ENCODE measurements around the gene DMRT1. TPM values are rescaled to one million over a fixed set of nuclear protein-coding genes. Genes with fewer than 3 reads are reported as not detected.

DMRT1 gene
- total and polyA plus RNA-seq, 9 of the 15 experiments (the other 6 are each of a cell fraction or from before 2014, with no cell fraction given): not detected

DNA sequence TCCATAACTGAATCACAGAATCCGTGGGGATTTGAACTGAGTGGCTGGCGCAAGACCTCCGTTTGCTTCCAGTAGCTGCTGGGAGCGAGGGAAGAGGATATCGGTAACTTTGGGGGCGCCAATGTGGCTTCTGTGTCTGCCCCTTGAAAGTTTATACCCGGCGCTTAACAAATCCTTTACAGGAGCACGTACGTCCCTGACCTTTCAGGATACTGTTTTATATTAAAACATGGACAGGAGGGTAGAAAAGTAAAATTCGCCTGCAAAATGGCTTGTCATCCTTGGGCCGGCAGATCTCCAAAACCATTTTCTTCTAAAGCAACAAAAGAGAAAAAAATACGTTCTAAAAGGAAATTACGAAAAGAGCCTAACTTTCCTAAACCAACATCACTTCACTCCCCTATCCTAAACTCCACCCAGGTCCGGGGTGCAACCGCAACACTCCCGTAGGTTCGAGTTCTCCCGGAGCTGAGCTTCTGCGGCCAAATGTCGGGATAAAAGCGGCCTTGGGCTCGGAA is 134.3 kb downstream of the DMRT1 start:
- no peak overlapping the region for H3K9ac ChIP-seq (ENCODE audit: insufficient read depth in 1 of 2, low read depth in 2 of 2, low read length in 2 of 2)
- no peaks in the 10 kb centered on the region for H3K79me2 ChIP-seq (ENCODE audit: control insufficient read depth, insufficient read depth, low read length)
- H3K27ac ChIP-seq (ENCODE audit: extremely low read depth, low read depth, low read length): no peak overlapping the region
- POLR2A ChIA-PET: no interaction called here
- no peak overlapping the region for H2AFZ ChIP-seq (ENCODE audit: low read depth, low read length)
- ATAC-seq (no peak), DNase-seq (ENCODE audit: extremely low read depth in 1 of 4, low spot score in 3 of 4) (no peak), FAIRE-seq (no peak)
- no peak overlapping the region for H3K4me2 ChIP-seq (ENCODE audit: insufficient read depth, low read length)
- no TSS peak for BruUV-seq (replicated peaks)
- CTCF ChIA-PET (ENCODE audit: low intra/inter-chr PET ratio): no interaction called here
- intact Hi-C loops (cut with micrococcal nuclease) (no loop called here), in situ Hi-C loops (cut with MboI) (no loop called here)
- peaks cover 0 to 36% of the 10 kb centered on the region in 2 experiments; a peak in 2 of 5 replicates for H3K27me3 ChIP-seq (ENCODE audit: control insufficient read depth in 2 of 2, insufficient read depth in 2 of 2, low read length in 2 of 2)
- H3K9me1 ChIP-seq (ENCODE audit: control insufficient read depth, insufficient read depth, low read length): no peaks in the 10 kb centered on the region
- H4K20me1 ChIP-seq (replicated peaks; ENCODE audit: control insufficient read depth, insufficient read depth, low read length): no peaks in the 10 kb centered on the region
- TF ChIP-seq PRMT5 (CRISPR knock-in tag; IDR thresholded peaks at IDR 0.05): no peak
- H3K4me1 ChIP-seq (replicated peaks in 1 of 2; ENCODE audit: control insufficient read depth in 2 of 2, insufficient read depth in 2 of 2, low read length in 2 of 2): no peaks in the 10 kb centered on the region; a peak in 1 of 5 replicates
- H3K9me3 ChIP-seq (replicated peaks; ENCODE audit: control insufficient read depth, insufficient read depth, low read depth, low read length): no peaks in the 10 kb centered on the region
- WGBS (ENCODE audit: insufficient coverage, low coverage, missing lambda C conversion rate): 6% methylated on average over 19 of the region's 23 CpGs
- H3K36me3 ChIP-seq (ENCODE audit: control insufficient read depth, insufficient read depth, low read length): no peaks in the 10 kb centered on the region
- no peak overlapping the region for H3K4me3 ChIP-seq

DNA sequence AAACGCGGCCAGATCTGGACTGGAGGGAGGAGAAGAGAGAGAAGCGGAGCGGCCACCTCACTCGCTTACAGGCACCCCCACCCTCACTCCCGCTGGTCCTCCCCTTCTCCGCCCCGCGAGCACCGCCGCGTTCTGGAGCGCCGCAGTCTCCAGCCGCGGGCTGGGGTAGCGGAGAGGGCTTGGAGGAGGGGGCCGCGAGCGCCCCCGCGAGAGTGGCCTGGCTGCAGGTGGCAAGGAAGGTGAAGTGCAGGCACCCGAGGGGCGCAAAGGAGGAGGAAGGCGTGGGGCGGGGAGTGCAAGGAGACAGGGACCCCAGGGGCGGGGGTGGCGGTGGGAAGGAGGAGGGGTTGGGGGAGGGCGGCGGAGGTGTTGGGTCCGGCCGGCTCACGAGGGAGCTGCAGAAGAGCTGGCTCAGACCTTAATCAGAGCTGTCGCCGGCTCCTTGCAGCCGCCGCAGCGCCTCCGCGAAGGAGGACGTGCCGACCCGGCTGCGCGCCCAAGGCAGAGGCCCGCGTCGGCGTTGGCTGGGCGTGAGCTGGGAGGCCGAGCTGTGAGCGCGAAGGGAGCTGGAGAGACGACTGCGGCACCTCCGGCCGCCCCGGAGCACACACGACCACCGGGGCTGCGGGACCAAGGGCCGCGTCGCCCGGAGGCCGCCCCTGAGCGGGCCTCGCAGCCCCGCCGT is 134.9 kb downstream of the DMRT1 start, which contains the start of gene DMRT3:
Gene DMRT3 (plus strand): TSS at position 398 of the 685 bp plus-strand sequence. CDS start 347 bp downstream, outside the sequence.
- ATAC-seq (no peak), DNase-seq (ENCODE audit: extremely low read depth in 1 of 4, low spot score in 3 of 4) (no peak), FAIRE-seq (no peak)
- intact Hi-C loops (cut with micrococcal nuclease) (no loop called here), in situ Hi-C loops (cut with MboI) (no loop called here)
- no peak within 1 kb of the TSS for H2AFZ ChIP-seq (ENCODE audit: low read depth, low read length)
- no peaks in the 10 kb centered on the region for H3K9me1 ChIP-seq (ENCODE audit: control insufficient read depth, insufficient read depth, low read length)
- no peak within 1 kb of the TSS for H3K9ac ChIP-seq (ENCODE audit: insufficient read depth in 1 of 2, low read depth in 2 of 2, low read length in 2 of 2)
- ChIA-PET CTCF (ENCODE audit: low intra/inter-chr PET ratio) (no interaction called here), POLR2A (no interaction called here)
- no TSS peak for BruUV-seq (replicated peaks)
- 22% methylated on average over 18 of the region's 70 CpGs for WGBS (ENCODE audit: insufficient coverage, low coverage, missing lambda C conversion rate)
- H3K4me3 ChIP-seq: no peak within 1 kb of the TSS
- H3K4me1 ChIP-seq (replicated peaks in 1 of 2; ENCODE audit: control insufficient read depth in 2 of 2, insufficient read depth in 2 of 2, low read length in 2 of 2): no peaks in the 10 kb centered on the region; a peak in 1 of 5 replicates
- H3K27me3 ChIP-seq (ENCODE audit: control insufficient read depth in 2 of 2, insufficient read depth in 2 of 2, low read length in 2 of 2): peaks cover 0 to 37% of the 10 kb centered on the region in 2 experiments; a peak in 2 of 5 replicates
- H3K9me3 ChIP-seq (replicated peaks; ENCODE audit: control insufficient read depth, insufficient read depth, low read depth, low read length): no peaks in the 10 kb centered on the region
- H4K20me1 ChIP-seq (replicated peaks; ENCODE audit: control insufficient read depth, insufficient read depth, low read length): no peaks in the 10 kb centered on the region
- H3K36me3 ChIP-seq (ENCODE audit: control insufficient read depth, insufficient read depth, low read length): no peaks in the 10 kb centered on the region
- no peak within 1 kb of the TSS for H3K4me2 ChIP-seq (ENCODE audit: insufficient read depth, low read length)
- H3K27ac ChIP-seq (ENCODE audit: extremely low read depth, low read depth, low read length): no peak within 1 kb of the TSS
- no peaks in the 10 kb centered on the region for H3K79me2 ChIP-seq (ENCODE audit: control insufficient read depth, insufficient read depth, low read length)
- no peak for TF ChIP-seq SOX6 (IDR thresholded peaks at IDR 0.05)
- no peak for TF ChIP-seq KAT7 (CRISPR knock-in tag; IDR thresholded peaks at IDR 0.05; ENCODE audit: borderline replicate concordance)
- TF ChIP-seq NR3C1 (CRISPR knock-in tag; IDR thresholded peaks at IDR 0.05): no peak
- TF ChIP-seq, protein P1, sequence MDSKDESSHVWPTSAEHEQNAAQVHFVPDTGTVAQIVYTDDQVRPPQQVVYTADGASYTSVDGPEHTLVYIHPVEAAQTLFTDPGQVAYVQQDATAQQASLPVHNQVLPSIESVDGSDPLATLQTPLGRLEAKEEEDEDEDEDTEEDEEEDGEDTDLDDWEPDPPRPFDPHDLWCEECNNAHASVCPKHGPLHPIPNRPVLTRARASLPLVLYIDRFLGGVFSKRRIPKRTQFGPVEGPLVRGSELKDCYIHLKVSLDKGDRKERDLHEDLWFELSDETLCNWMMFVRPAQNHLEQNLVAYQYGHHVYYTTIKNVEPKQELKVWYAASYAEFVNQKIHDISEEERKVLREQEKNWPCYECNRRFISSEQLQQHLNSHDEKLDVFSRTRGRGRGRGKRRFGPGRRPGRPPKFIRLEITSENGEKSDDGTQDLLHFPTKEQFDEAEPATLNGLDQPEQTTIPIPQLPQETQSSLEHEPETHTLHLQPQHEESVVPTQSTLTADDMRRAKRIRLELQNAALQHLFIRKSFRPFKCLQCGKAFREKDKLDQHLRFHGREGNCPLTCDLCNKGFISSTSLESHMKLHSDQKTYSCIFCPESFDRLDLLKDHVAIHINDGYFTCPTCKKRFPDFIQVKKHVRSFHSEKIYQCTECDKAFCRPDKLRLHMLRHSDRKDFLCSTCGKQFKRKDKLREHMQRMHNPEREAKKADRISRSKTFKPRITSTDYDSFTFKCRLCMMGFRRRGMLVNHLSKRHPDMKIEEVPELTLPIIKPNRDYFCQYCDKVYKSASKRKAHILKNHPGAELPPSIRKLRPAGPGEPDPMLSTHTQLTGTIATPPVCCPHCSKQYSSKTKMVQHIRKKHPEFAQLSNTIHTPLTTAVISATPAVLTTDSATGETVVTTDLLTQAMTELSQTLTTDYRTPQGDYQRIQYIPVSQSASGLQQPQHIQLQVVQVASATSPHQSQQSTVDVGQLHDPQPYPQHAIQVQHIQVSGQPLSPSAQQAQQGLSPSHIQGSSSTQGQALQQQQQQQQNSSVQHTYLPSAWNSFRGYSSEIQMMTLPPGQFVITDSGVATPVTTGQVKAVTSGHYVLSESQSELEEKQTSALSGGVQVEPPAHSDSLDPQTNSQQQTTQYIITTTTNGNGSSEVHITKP (IDR thresholded peaks at IDR 0.05; ENCODE audit: partially characterized antibody): no peak
- TF ChIP-seq ZNF518B (CRISPR knock-in tag; IDR thresholded peaks at IDR 0.05): no peak
- TF ChIP-seq ZNF785 (CRISPR knock-in tag; IDR thresholded peaks at IDR 0.05): no peak
- no peak for TF ChIP-seq NFIC (IDR thresholded peaks at IDR 0.05)

All from K562 (cell line).